ENCODE data around the gene DOC2B.
"Not testable (repeated sequence)": the region's sequence is repeated elsewhere in the genome, so short reads cannot be mapped to it uniquely, and the experiment has no call there.

- not testable (repeated sequence) for TF ChIP-seq POLR2A, CTCF (IDR thresholded peaks at IDR 0.05)
Observed at GRCh38 chr17:113111-113510, 68.3 kb downstream of the DOC2B start.
